ENCODE data around the gene ZIC5.

DNA sequence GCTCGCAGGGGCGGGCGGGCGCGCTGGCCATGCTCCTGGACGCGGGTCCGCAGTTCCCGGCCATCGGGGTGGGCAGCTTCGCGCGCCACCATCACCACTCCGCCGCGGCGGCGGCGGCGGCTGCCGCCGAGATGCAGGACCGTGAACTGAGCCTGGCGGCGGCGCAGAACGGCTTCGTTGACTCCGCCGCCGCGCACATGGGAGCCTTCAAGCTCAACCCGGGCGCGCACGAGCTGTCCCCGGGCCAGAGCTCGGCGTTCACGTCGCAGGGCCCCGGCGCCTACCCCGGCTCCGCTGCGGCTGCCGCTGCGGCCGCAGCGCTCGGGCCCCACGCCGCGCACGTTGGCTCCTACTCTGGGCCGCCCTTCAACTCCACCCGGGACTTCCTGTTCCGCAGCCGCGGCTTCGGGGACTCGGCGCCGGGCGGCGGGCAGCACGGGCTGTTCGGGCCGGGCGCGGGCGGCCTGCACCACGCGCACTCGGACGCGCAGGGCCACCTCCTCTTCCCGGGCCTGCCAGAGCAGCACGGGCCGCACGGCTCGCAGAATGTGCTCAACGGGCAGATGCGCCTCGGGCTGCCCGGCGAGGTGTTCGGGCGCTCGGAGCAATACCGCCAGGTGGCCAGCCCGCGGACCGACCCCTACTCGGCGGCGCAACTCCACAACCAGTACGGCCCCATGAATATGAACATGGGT lies 10.6 kb upstream of the ZIC5 start:
- TF ChIP-seq CTCF (conservative IDR thresholded peaks at IDR 0.05 in 1 of 2, IDR thresholded peaks at IDR 0.05 in 1 of 2; ENCODE audit: low read depth in 1 of 2, low read length in 2 of 2) (no peak), EZH2 (IDR thresholded peaks at IDR 0.05; ENCODE audit: low read length, missing control alignments) (peak; percentile 58)
